NCI-H748 (cell line): ENCODE measurements around the gene RAB11FIP4.
A peak's percentile ranks its signal among the peaks of the same experiment; 100 is the strongest.

Experiments
- DNase-seq: peaks from one replicate; lab custom pipeline; 2025; ENCODE audit not compliant: unreplicated experiment; lab: John Stamatoyannopoulos, UW

The RAB11FIP4 gene

GRCh38 chr17:31582151-31582907 is 190.9 kb downstream of the RAB11FIP4 start:
- no peak for DNase-seq

DNA sequence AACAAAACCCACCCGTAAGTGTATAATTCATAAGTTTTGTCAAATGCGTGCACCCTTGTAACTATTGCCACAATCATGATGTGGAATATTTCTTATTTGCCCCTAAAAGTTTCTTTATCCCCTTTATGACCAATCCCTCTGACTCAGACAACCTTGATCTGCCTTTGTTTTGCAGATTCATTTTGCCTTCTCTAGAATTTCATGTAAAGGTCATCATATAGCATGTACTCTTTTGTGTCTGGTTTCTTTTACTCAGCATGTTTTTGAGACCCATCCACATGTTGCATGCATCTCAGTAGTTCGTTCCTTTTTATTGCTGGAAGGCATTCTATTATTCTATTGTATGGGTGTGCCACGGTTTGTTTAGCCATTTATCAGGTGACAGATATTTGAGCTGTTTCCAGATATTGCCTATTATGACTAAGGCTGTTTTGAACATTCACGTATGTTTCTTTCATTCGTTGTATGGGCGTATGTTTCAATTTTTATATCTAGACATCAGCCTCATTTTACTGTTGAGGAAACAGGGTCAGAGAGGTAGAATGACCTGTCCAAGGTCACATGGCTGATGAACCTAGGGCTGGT is 192.4 kb downstream of the RAB11FIP4 start:
- peak; percentile 67 for DNase-seq

- DNase-seq = no peak
Measured at GRCh38 chr17:31584438-31585279, 193.2 kb downstream of the RAB11FIP4 start.

- DNase-seq = no peak
Measured at GRCh38 chr17:31585280-31585630, 193.8 kb downstream of the RAB11FIP4 start.

DNA sequence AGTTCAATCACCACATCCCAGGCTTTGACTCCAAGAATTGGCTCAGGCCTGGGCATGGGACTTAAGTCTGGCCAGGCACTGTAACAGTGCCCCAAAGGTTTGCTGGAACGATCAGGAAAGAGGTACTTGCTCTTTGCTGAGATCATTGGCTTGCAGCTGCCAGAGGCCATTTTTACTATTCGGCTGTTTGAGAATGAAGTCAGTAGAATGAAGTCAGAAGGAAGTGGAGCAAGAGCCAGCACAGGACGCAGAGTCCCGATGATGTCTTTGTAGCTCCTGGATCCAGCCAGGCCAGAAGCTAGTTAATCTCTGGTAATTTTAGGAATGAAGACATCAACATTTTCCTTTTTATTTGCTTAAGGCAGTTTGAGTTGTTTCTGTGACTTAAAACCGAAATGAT is 195.5 kb downstream of the RAB11FIP4 start:
- peak; percentile 15 for DNase-seq

DNA sequence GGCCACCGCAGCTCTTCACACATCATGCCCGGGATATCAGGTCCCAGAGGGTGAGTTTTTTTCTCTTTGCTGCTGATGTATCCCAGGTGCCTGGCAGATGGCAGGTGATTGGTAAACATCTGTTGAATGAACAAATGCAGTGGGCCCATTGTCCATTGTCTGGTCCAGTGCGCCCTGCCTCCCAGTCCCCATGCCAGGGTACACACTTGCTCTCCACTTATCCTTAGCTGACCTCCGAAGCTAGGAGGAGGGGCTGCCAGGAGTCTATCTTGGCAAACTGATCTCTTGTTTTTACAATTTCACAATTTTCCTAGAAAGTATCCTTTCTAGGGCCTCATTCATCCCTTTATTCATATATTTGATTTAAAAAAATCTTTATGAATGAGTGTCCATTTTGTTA is 196.0 kb downstream of the RAB11FIP4 start:
- DNase-seq = peak; percentile 85
